HepG2 (cell line): ENCODE results near the gene TRAPPC12. TPM values are rescaled to one million over a fixed set of nuclear protein-coding genes. Genes with fewer than 3 reads are reported as not detected.

Experiments
- ADNP ChIP-seq: sonication (generic); formaldehyde crosslinking; IDR thresholded peaks from 2 replicates; pipeline ENCODE4 v1.4.0; 2020; ENCODE audit warnings: missing genetic modification reagents
- ATF7-NPFF ChIP-seq: sonication (generic); formaldehyde crosslinking; IDR thresholded peaks from 2 replicates; pipeline ENCODE4 v1.8.1; 2023; ENCODE audit warnings: mild to moderate bottlenecking, low read depth, missing genetic modification reagents, moderate library complexity
- BORCS8-MEF2B ChIP-seq: sonication (generic); formaldehyde crosslinking; IDR thresholded peaks from 2 replicates; pipeline ENCODE4 v1.8.0; 2022; ENCODE audit warnings: mild to moderate bottlenecking, missing genetic modification reagents
- CREB3 ChIP-seq: sonication (generic); formaldehyde crosslinking; IDR thresholded peaks from 2 replicates; pipeline ENCODE4 v1.5.0; 2020; ENCODE audit warnings: missing genetic modification reagents
- ELK4 ChIP-seq: sonication (generic); formaldehyde crosslinking; IDR thresholded peaks from 2 replicates; pipeline ENCODE4 v1.9.0; 2021; ENCODE audit warnings: missing genetic modification reagents, borderline replicate concordance
- GZF1 ChIP-seq: sonication (generic); formaldehyde crosslinking; IDR thresholded peaks from 2 replicates; pipeline ENCODE4 v1.5.1; 2020; ENCODE audit warnings: mild to moderate bottlenecking, missing genetic modification reagents
- HNF1A ChIP-seq, 2 experiments: sonication (generic) in 1 of 2; formaldehyde crosslinking in 1 of 2; IDR thresholded peaks; 2 replicates each; pipeline versions ENCODE4 v1.4.0 to v1.6.1; 2016 to 2020; ENCODE audit warnings: borderline replicate concordance in 1 of 2, low read depth in 1 of 2, mild to moderate bottlenecking in 1 of 2, missing genetic modification reagents in 1 of 2
- HOMEZ ChIP-seq: IDR thresholded peaks from 2 replicates; pipeline ENCODE4 v1.6.1; 2016; ENCODE audit warnings: low read depth
- ISL2 ChIP-seq: sonication (generic); formaldehyde crosslinking; IDR thresholded peaks from 2 replicates; pipeline ENCODE4 v1.5.0; 2020; ENCODE audit warnings: missing genetic modification reagents
- MEF2D ChIP-seq: sonication (generic); formaldehyde crosslinking; IDR thresholded peaks from 2 replicates; pipeline ENCODE4 v1.5.1; 2020; ENCODE audit warnings: mild to moderate bottlenecking, missing genetic modification reagents
- MZF1 ChIP-seq: sonication (generic); formaldehyde crosslinking; IDR thresholded peaks from 2 replicates; pipeline ENCODE4 v1.8.1; 2023; ENCODE audit warnings: mild to moderate bottlenecking, missing genetic modification reagents, borderline replicate concordance
- NR2F2 ChIP-seq: IDR thresholded peaks from 2 replicates; pipeline ENCODE4 v1.6.1; 2012; ENCODE audit warnings: low read depth, inconsistent platforms, borderline replicate concordance
- PHF21A ChIP-seq: sonication (generic); formaldehyde crosslinking; IDR thresholded peaks from 2 replicates; pipeline ENCODE4 v1.5.0; 2020; ENCODE audit warnings: mild to moderate bottlenecking, missing genetic modification reagents
- SKI ChIP-seq: fragments of 450-650 bp; IDR thresholded peaks from one replicate; pipeline ENCODE4 v1.6.1; 2018; ENCODE audit warnings: mild to moderate bottlenecking; ENCODE audit not compliant: partially characterized antibody
- TEAD3 ChIP-seq: optimal IDR thresholded peaks from 2 replicates; pipeline ENCODE3; 2016; ENCODE audit warnings: borderline replicate concordance
- USF2 ChIP-seq, 2 experiments: sonication (generic) in 1 of 2; formaldehyde crosslinking in 1 of 2; IDR thresholded peaks; 2 replicates each; pipeline versions ENCODE4 v1.5.1 to v1.6.1; 2011 to 2020; ENCODE audit warnings: borderline replicate concordance in 1 of 2, low read depth in 1 of 2, low read length in 1 of 2, mild to moderate bottlenecking in 1 of 2, missing genetic modification reagents in 1 of 2, moderate library complexity in 1 of 2
- ZNF678 ChIP-seq: sonication (generic); formaldehyde crosslinking; IDR thresholded peaks from 2 replicates; pipeline ENCODE4 v1.4.0; 2020; ENCODE audit warnings: mild to moderate bottlenecking, missing genetic modification reagents
- polyA plus RNA-seq, 8 experiments: library from polyadenylated mRNA; depleted of rRNA in 3 of 8; stranded (reverse) in 7 of 8; unstranded in 1 of 8; fragments of >200 nt; fragmentation: Illumina TruSeq in 4 of 8; extraction: Trizol in 4 of 8; gene quantifications; 2 replicates each; pipeline versions ENCODE4 v1.2.1 to v1.2.3, GENCODE V29; 2011 to 2016; ENCODE audit warnings: low read depth in 4 of 8, missing spikeins in 1 of 8, mixed read lengths in 1 of 8; ENCODE audit not compliant: insufficient read depth in 1 of 8
- total RNA-seq, 5 experiments: library from RNA; depleted of rRNA; stranded (reverse); fragments of >200 nt; fragmentation: Illumina TruSeq; extraction: Trizol; gene quantifications; 2 replicates each; pipeline ENCODE4 v1.2.3, GENCODE V29; 2016; ENCODE audit warnings: low read depth in 1 of 5

Gene TRAPPC12
- total and polyA plus RNA-seq, 2 of the 13 experiments (the other 11 are each of a cell fraction or from before 2014, with no cell fraction given): 46.4 to 97.7 TPM

GRCh38 chr2:3488061-3488531 is 108.6 kb downstream of the TRAPPC12 start (continued):
- TF ChIP-seq HNF1A (IDR thresholded peaks at IDR 0.05; ENCODE audit: low read depth) (no peak), HNF1A (CRISPR knock-in tag; IDR thresholded peaks at IDR 0.05; ENCODE audit: borderline replicate concordance) (no peak), NR2F2 (no peak), MZF1 (CRISPR knock-in tag) (no peak), BORCS8-MEF2B (no peak), CREB3 (CRISPR knock-in tag) (no peak), ELK4 (CRISPR knock-in tag) (no peak), PHF21A (CRISPR knock-in tag) (no peak), USF2 (IDR thresholded peaks at IDR 0.05; ENCODE audit: low read depth, low read length) (no peak), USF2 (CRISPR knock-in tag; IDR thresholded peaks at IDR 0.05; ENCODE audit: borderline replicate concordance) (no peak), ADNP (CRISPR knock-in tag) (no peak), ZNF678 (CRISPR knock-in tag) (no peak), HOMEZ (CRISPR knock-in tag) (no peak), SKI (no peak), MEF2D (CRISPR knock-in tag) (no peak), ATF7-NPFF (CRISPR knock-in tag) (no peak), TEAD3 (CRISPR knock-in tag) (peak; percentile 26), GZF1 (CRISPR knock-in tag) (no peak), ISL2 (CRISPR knock-in tag) (no peak)
- TF ChIP-seq, all 625 proteins: peak for 24
